Putamen (tissue), 1 donor: ENCODE data around the gene ELF5.

Source experiments
- DNase-seq: peaks from one replicate; pipeline ENCODE4 v3.0.0-alpha.2; 2016; ENCODE audit warnings: low spot score

Gene ELF5

DNA sequence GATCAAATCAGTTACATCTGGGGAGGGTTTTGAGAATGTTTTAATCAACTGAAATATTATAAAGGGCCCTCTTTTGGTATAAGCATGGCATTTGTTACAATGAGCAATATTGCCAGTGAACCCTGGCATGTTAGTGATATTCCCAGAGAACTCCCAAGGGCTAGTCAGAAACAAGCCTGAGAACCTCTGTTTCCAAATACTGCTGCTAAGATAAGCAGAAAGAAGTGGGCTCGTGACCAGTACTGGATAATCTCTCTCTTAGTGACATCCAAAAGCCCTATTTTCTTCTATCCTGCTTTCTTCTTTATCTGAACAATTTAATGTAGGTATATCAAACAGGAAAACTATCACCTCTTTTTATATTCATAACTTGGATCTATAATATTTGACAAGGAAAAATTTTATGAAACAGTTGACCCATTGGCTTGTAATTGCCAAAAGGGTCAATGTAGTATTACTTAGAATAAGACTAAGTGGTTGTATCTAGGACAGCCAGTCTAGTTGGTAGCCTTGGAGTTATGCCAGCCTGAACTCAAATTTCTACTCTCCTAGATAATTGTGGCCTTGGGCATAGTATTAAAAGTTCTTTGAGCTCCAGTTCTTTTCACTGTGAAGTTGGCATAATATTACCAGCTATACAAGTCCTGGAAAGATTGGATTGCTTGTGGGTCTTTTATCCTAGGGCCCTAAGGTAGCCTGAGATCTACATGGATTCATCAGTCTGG lies 59.1 kb downstream of the ELF5 start:
- DNase-seq = no peak

DNA sequence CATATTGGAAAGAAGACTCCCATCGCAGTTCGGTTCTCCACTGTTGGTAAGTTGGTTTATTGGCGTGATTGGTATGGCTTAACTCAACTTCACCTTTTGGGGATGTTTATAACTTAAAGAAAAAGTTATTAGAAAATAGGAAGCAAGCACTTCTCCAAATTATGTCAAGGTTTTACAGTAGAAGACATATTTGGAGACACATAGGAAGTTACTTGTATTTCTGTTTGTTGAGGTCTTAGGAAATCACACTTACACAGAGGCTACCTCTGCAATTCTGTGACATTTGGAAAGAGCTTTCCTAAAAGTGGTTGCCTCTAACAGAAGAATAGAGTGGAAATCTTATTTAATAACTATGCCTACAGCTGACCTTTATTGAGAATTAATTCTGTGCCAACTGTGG lies 62.5 kb downstream of the ELF5 start:
- DNase-seq = no peak

DNA sequence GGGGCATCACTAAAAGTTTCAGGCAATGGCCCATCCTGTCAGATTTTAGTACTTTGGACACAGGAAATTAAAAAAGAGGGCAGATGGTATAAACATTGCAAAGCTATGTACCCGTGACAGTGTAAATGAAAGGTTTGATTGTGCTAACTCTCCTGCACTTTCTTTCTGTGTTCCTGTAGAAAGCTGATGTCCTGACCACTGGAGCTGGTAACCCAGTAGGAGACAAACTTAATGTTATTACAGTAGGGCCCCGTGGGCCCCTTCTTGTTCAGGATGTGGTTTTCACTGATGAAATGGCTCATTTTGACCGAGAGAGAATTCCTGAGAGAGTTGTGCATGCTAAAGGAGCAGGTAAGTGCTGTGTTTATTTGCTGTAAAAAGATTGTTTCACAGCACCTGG lies 64.6 kb downstream of the ELF5 start:
- DNase-seq = no peak

DNA sequence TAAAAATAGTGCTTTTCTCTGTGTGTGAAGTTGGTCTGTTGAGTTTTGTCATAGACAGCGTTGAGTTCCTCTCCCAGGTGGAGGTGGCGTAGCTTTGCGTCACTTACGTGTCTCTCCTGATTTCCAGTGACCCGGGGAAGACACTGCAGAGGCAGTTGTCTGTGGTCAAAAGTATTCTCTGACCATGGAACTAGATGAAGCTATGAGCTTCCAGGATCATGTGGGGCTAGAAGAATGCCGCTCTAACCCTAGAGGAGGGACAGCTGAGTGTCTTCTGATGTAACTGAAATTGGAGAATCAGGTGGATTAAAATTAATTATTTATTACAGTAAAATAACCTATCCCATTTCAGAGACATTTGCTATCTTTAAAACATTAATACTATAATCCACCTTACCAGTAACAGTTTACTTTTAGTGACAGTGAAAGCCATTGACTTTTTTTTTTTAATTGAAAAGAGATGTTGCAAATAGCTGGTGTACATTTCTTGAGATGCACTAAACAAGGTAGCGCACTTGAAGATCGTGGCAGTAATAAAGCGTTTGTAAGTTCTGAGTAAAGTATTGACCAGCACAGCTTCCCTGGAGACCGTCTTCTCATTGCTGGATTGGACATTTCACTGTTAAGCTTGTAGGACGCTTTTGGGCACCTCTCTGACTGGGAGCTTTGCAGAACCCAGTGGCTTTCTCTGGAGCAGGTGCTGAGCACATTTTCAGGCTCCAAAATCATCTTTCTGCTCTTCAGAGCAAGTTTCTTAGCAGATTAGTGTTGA lies 65.2 kb downstream of the ELF5 start:
- DNase-seq = no peak

DNA sequence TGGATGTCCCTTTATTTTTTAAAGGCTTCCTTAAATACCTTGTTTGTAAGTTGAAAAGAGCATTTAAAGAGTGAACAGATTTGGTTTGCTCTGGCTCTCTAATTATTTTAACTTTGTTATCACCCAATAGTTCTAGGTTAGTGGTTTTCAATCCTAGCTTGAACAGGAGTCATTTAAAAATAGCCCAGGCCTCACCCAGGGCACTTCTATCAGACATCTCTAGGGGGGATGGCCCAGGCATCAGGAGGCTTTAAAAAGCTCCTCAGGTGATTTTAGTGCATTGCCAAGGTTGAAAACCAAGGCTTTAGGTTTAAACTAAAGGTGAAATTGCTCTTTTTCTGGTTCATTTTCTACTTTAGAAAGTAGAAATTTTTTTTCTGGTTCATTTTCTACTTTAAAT lies 66.5 kb downstream of the ELF5 start:
- no peak for DNase-seq

DNA sequence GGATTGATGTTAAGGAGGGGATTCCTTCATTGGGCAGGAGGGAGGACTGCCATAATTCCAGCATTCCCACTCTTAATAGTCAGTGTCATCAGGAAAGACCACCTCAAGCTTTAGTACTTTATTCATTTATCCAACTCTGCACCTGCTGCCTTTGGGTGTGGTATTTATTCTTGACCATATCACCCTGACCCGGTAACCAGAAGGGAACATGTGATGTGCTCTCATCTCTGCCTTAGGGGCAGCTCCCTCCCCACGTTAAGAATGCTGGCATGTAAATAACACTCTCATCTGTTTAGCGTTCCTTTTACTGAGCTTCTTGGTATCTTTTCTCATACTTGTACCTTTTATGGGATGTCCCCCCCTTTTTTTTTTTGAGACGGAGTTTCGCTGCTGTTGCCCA lies 67.2 kb downstream of the ELF5 start:
- DNase-seq = no peak

DNA sequence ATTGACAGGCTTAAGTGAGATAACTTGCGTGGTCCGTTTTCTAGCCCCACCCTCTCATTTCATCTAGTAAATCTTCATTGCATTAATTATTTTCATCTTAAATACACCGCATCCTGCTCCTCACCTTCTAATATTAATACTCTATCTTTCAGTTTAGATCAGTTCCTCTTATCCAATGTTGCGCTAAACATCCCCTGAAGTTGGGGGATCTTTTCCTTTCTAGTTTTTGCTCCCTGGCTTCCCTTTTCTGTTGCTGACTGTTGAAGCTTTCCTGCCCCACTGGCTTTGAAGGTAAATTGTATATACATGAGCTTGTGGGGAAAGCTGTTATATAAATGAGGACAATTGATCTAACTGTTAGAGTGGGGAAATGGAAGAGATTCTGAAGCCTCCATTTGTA lies 67.6 kb downstream of the ELF5 start:
- no peak for DNase-seq

DNA sequence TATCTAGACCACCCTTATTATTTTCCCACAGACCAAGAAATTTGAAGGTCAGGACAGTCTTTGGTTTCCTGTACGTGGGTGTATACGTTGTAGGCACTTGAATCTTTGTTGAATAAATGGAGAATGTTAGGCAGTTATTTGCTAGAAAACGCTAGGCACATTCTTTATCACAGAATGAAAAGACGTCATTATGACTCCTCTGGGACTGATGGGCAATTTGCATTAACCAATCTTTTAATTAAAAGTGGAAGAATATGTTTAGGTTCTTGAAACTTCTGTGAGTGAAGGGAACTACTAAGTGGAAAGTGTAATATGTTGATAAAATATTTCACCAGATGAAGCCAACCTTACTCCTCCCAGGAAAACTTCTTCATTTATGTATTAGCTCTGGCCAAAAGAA lies 69.2 kb downstream of the ELF5 start:
- DNase-seq = no peak

DNA sequence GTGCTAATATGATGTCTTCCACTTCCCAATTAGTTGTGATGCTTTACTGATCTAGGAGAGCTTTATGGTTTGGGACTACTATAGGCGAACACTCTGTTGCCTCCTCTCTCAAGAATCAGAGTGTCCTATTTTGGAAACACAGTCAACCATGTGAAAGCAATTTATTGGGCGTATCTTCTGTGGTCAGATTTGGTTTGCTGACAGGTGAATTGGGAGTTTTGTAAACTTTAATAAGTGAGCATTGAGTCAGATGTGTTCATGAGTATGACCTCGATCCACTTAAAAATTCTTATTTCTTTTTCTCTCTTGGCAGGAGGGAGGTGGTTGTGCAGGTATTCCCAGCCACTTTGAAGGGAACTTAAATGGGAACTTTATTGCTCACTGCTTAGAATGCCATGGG lies 70.5 kb downstream of the ELF5 start:
- DNase-seq = no peak

DNA sequence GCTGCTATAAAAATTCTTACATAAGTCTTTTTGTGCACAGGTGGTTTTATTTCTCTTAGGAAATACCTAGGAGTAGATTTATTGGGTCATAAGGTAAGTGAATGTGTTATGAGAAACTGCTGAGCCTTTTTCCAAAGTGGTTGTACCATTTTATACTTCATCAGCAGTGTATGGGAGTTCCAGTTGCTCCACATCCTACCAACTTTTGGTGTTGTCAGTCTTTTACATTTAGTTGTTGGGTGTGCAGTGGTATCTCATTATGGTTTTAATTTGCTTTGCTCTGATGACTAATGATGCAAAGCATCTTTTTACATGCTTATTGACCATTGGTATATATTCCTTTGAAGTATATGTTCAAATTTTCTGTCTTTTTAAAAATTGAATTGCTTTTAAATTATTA lies 71.8 kb downstream of the ELF5 start:
- DNase-seq = no peak

DNA sequence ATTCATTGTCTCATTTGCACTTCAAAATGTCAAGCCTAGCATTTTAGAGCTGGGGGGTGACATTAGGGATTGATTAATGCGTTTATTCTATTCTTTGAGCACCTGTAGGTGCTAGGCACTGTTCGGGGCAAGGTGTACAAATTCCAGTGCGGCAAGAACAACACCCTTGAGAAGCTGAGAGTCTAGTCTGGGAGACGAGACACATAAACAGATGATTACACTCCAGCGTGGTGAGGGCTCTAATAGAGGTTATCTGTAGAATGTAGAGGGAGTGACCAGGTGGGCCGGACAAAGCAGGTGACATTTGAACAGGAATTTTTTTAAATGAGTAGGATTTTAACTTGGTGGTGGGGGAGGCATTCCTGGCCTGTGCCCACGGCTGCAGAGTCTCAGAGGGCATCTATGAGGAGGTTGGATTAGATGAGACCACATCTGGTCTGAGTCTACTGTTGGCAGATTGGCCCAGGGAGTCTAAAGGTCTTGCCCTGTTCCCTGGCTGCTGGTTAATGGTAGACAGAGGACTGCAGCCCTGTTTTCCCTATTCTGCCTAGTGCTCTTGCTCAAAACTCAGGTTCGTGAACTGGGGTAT lies 73.9 kb downstream of the ELF5 start:
- no peak for DNase-seq

DNA sequence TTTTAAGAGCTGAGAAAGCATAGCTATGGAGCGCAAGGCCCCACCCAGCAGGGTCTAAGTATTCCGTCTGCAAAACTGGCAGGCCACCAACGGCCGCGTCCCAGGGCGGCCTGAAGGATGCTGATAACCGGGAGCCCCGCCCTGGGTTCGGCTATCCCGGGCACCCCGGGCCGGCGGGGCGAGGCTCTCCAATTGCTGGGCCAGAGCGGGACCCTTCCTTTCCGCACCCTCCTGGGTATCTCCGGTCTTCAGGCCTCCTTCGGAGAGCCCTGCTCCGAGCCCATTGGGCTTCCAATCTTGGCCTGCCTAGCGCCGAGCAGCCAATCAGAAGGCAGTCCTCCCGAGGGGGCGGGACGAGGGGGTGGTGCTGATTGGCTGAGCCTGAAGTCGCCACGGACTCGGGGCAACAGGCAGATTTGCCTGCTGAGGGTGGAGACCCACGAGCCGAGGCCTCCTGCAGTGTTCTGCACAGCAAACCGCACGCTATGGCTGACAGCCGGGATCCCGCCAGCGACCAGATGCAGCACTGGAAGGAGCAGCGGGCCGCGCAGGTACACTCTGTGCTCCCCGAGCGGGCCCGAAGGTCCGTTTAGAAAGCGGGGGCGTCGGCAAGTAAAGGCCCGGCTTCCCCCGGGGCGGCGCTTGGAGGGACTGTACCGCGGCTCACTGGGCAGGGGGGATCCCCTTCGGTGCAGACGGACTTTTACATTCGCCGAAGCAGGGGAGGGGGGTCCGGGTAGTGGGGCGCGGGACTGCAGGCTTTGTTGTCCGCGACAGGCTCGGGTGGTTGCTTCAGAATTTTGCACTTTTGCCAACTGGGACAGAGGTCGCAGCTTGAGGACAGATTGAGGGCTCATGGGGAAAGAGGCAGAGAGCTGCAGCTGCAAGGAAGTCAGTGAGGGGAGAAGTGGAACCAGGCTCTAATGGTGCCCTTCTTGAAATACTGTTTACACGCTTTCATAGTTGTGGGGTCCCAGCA lies 74.8 kb downstream of the ELF5 start, which contains the start of gene CAT:
CAT (plus strand) TSS at position 406 of the 979 bp plus-strand sequence; CDS start at position 486, 80 bp downstream.
- peak; percentile 98 for DNase-seq

DNA sequence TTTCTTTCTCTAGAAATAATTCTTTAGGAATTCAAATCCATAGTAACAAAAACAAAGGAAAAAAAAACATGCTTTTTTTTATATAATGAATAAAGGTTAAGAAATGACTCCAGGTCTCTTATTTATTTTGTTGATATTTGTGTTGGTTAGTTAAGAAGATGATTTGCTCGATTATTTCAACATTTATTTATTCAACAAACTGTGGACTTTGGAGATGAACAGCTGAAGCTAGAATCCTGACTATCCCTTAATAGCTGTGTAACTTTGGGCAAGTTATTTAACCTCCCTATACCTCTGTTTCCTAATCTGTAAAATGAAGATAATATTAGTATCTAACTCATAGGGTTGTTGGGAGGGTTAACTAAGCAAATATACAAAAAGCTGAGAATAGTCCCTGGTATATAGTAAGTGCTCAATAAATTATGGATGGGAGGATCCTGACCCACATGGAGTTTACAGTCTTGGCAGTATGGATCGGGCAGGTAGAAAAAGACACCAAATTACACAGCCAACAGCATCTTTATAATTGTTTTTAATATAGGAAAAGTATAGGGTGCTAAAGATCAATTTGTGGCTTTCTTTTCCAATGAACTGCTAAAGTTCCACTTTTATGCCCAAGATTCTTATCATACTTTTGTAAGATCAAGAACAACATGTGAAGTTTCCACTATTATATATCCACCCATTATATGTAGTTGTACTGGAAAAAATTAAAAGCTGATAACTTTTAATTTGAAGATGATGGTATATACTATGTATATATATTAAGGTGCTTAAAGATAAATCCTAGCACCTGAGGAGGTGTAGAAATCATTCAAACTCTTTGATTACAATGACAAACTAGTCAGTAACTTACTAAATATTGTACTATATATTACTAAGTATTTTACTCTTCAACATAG lies 76.1 kb downstream of the ELF5 start:
- no peak for DNase-seq

DNA sequence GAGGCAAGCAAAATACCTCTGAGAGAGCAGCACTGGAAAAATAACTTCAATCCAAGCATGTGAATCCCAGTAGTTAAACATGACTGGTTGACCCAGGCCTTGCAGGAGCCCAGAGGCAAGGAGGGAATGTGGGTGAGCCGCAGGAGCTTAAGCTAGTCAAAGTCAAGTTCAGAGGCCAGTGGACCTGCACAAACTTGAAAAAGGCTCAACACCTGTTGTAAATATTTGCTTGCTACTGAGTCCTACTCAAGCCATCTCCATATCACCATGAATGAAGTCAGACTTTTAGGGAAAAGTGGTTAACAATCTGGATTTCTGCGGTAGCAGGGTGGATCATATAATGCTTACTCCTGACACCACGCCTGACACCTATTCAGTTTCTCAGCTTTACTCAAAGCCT lies 79.7 kb downstream of the ELF5 start:
- DNase-seq = no peak

DNA sequence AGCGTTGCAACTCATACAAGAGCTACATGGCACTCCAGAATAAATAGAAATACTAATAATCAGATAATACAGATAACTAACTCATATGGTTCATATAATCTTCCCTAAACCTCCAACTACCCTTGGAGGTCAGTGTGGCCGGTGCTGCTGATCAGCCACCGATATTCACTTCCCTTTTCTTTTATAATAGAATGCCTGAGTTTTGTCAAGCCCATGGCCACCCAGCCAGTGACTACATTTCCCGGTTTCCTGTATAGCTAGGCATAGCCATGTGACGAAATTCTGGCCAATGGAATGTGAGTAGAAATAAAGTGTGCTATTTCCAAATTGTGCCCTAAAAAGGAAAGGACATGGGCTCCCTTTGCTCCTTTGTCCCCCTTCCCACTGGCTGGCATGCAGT lies 80.8 kb downstream of the ELF5 start:
- DNase-seq = no peak

DNA sequence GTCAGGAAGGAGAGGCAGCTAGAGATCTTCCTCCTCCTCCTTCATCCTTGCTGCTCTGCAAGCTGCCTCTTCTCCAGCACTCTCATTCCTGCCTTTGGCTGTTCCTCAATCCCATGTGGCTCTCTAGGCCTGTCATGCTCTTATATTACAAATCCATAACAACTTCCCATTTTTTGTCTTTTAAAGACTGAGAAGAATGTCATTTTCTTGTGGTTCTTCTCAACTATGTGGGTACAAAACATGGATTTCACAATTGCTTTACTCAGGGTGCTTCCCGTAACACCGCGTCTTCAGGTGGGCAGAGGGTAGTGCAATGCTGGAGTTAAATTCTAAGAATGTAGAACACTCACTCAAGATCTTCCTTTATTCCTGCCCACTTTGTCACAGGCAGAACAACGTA lies 81.6 kb downstream of the ELF5 start:
- no peak for DNase-seq
